ENCODE data around the gene BAD. TPM values are rescaled to one million over a fixed set of nuclear protein-coding genes. Genes with fewer than 3 reads are reported as not detected.

Gene BAD
- polyA plus RNA-seq, 5 donors, result 38.7 to 87.5 (median 51.3) TPM

GRCh38 chr11:64261556-64262080 lies 22.8 kb downstream of the BAD start:
- no peak for DNase-seq

GRCh38 chr11:64260147-64260708 lies 24.2 kb downstream of the BAD start:
- no peak for DNase-seq

GRCh38 chr11:64259533-64260067 lies 24.9 kb downstream of the BAD start:
- DNase-seq, result no peak

GRCh38 chr11:64258946-64259532 lies 25.4 kb downstream of the BAD start:
- DNase-seq, result no peak

GRCh38 chr11:64258356-64258755 lies 26.1 kb downstream of the BAD start:
- no peak for DNase-seq

- DNase-seq, result no peak
Observed at GRCh38 chr11:64256300-64256699, 28.2 kb downstream of the BAD start.

GRCh38 chr11:64255135-64256128 lies 29.0 kb downstream of the BAD start:
- no peak for DNase-seq

- no peak for DNase-seq
Observed at GRCh38 chr11:64254326-64254725, 30.1 kb downstream of the BAD start.

GRCh38 chr11:64253481-64253880 lies 31.0 kb downstream of the BAD start:
- no peak for DNase-seq

GRCh38 chr11:64253043-64253442 lies 31.4 kb downstream of the BAD start:
- no peak for DNase-seq

- DNase-seq, result no peak
Observed at GRCh38 chr11:64252003-64252872, 32.2 kb downstream of the BAD start.

GRCh38 chr11:64251753-64252002 lies 32.8 kb downstream of the BAD start:
- DNase-seq, result no peak

- no peak for DNase-seq
Observed at GRCh38 chr11:64251016-64251752, 33.3 kb downstream of the BAD start, which contains the start of gene PLCB3. Gene PLCB3, plus strand, starts transcription at chr11:64251530. Its CDS starts 120 bp downstream, at chr11:64251650.

GRCh38 chr11:64250415-64251015 lies 34.0 kb downstream of the BAD start:
- DNase-seq, result no peak

- DNase-seq, result no peak
Observed at GRCh38 chr11:64249563-64250414, 34.7 kb downstream of the BAD start.

- DNase-seq, result no peak
Observed at GRCh38 chr11:64249038-64249437, 35.4 kb downstream of the BAD start.

GRCh38 chr11:64248578-64248977 lies 35.9 kb downstream of the BAD start:
- DNase-seq, result no peak

GRCh38 chr11:64247729-64248531 lies 36.5 kb downstream of the BAD start:
- no peak for DNase-seq
